GM19328 (cell line): Measurements from ENCODE around the gene FAM217B.
"Not testable (repeated sequence)": the region's sequence is repeated elsewhere in the genome, so short reads cannot be mapped to it uniquely, and the experiment has no call there.

Source experiments
- ATAC-seq: cut with Tn5 transposase; IDR thresholded peaks from one replicate; pipeline ENCODE4 v1.9.1; 2021; ENCODE audit warnings: mild to moderate bottlenecking, moderate library complexity; ENCODE audit not compliant: unreplicated experiment

FAM217B gene

DNA sequence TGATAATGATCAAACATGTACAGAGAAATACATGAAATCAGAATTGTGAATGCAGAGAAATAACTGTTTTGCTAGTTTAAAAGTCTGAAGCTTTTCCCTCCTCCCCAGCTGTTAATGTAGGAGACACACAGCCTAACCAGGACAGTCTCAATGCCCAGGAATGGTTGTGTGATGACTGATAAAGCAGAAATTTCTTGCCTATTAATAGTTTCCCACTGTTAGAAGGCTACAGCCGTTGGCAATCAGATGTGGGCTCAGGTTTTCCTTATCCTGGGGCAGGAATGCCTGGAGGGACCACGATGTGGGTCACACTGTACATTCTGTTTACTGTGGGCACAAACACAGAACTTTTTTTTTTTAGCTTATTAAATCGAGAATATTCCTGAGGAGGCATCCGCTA is 2.0 kb upstream of the FAM217B start:
- ATAC-seq, result no peak

DNA sequence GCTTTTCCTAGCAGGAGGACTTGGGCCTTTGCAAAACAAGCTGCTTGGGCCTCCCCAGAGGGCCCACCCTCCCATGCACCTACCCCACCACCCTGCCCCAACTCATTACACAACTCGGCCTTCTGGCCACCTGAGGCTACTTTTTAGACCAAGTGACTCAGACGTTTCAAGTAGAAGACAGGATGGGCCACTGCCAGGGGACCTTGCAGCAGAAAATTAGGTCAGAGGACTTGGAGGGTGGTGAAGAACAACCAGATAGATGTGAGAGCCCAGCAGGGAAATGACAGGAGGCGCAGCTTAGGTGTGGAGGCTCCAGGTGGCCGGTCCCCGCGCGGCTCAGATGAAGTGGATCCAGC is 1.5 kb upstream of the FAM217B start:
- no peak for ATAC-seq

GRCh38 chr20:59939052-59939878 is 924 bp upstream of the FAM217B start:
- ATAC-seq, result no peak

DNA sequence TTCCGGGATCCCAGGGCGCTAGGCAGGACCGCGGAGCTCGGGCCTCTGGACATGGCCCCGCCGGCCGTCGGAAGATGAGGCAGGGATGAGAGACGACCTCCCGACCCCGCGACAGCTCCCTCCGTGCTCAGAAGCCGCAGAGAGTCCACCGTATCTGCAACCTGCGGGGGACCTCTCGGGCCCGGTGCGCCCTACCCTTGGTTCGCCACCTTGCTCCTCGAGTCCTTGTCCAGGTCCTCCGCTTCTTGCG is 385 bp upstream of the FAM217B start:
- peak; percentile 21 for ATAC-seq

- no peak for ATAC-seq
Measured at GRCh38 chr20:59940956-59941294, 736 bp downstream of the FAM217B start.

DNA sequence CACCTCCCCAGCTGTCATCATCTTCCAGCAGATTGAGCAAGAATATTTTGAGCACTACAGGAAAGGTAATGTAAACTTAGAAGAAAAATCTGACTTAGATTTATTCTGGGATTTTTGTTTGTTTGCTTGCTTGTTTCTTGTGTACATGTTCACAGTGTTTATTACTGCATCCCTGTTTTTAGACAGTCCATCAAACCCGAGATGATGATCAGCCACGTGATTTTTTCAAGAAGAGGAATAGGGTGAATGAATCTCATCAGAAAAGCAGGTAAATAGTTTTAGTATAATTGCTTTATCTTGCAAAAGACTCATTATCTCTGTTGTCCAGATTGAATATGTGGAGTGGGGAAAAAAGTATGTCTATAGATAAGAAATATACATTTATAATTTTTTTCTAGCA is 2.1 kb downstream of the FAM217B start:
- no peak for ATAC-seq

DNA sequence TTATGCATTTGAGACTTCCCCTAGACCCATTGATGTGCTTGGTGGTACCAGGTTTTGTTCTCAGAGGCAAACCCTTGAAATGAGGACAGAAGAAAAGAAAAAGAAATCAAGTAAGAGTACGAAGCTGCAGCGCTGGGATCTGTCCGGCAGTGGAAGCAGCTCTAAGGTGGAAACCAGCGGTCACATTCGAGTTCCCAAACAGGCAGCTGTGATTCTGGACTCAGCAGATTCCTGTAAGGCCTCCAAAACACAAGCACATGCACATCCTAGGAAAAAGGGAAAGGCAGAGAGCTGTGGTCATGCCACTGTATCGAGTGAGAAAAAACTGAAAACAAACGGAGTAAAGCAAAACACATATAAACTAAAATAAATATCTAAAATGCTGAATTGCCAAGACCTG is 4.5 kb downstream of the FAM217B start:
- ATAC-seq, result no peak

DNA sequence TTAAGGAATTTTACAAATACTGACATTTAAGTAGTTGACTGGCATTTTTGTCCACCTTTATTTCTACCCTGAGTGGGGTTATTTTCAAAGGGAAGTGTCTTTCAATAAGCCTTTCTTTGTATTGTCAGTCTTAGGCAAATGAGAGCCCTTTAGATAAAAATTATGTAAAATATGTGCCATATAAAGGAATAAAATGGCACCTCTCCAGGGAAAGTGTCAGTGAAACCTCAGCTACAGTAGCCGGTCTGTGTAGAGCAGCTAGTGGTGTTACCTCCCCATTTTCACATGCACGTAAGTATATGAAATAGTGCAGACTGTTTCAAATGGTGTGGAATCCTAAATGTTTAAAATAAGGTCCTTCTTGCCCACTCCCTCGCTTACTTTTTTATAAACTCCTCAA is 5.0 kb downstream of the FAM217B start:
- ATAC-seq, result no peak

DNA sequence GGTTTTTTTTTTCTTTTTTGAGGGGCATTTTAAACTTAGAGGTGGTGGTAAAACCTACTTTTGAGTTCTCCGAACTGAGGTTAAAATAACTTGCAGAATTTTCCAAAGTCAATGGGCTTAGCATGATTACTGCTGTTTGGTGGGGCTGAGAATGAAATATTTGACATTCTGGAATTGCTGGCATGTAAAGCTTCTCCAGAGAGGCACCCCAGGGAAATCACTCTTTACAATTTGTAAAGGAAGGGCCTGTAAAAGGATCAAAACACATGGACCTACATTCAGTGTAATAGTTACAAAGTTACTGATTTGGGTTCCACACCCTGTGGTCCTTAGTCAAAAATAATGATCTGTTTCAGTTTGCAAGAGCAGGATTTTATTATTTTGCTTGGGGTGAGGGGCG is 5.5 kb downstream of the FAM217B start:
- no peak for ATAC-seq

GRCh38 chr20:59947376-59947775 is 7.2 kb downstream of the FAM217B start:
- no peak for ATAC-seq

DNA sequence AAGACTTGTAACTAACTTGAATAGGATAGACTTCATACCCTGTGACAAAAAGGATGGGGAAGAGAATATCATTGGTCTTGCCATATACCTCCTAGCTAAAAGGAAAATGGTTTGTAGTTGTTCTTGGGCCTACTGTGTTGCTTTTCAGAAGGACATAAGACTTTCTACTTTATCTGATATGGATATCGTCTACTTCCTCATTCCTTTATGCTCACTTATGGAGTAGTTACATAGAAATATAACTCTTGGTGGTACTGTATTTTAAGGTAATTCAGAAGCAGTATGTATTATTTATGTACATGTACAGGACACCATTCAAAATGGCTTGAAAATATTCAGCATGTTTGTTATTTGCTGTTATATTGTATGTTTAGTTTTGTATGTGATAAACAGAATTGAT is 8.0 kb downstream of the FAM217B start:
- no peak for ATAC-seq

- ATAC-seq, result peak; percentile 64
Measured at GRCh38 chr20:59948828-59949720, 8.9 kb downstream of the FAM217B start.

DNA sequence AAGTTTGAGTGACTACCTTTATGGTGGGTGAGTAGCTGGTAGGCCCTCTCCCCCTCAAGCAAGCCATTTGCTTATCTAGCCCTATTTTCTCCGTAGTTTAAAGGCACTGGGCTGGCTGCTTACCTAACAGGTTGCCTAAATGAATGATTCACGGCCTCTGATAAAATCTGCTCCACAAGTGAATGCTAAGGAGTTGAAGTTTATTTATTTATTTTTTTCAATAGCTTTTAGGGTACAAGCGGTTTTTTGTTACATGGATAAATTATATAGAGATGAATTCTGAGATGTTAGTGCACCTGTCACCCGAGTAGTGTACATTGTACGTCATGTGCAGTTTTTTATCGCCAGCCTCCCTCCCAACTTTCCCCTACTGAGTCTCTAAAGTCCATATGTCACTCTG is 9.7 kb downstream of the FAM217B start:
- no peak for ATAC-seq

DNA sequence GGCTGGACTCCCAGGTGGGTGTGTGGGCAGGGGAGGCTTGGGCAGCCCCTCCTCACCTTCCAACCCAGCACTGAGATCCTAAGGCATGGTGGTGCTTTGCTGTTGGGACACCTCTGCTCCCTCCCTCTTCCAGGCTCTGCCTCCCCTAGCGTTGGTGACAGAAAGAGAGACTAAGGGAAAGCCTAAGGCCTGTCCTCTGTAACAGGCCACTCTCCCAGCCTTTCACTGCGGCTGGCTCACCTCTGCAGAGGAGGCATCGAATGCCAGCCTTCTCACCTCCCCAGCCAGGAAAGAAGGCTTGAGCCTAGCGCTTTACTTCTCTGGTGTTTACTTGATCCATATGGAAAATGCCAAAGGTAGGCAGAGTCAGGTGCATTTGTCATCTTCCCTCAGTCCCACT is 14.5 kb downstream of the FAM217B start:
- ATAC-seq, result no peak

GRCh38 chr20:59955131-59955796 is 15.1 kb downstream of the FAM217B start:
- ATAC-seq, result no peak

- not testable (repeated sequence) for ATAC-seq
Measured at GRCh38 chr20:59957568-59957967, 17.4 kb downstream of the FAM217B start.

GRCh38 chr20:59958123-59958522 is 17.9 kb downstream of the FAM217B start, which contains the start of gene CDH26:
Gene CDH26, plus strand, starts transcription at chr20:59958423. Its CDS starts 304 bp downstream, at chr20:59958727.
- no peak for ATAC-seq

- ATAC-seq, result no peak
Measured at GRCh38 chr20:59958626-59959025, 18.4 kb downstream of the FAM217B start.

- ATAC-seq, result no peak
Measured at GRCh38 chr20:59961423-59961822, 21.2 kb downstream of the FAM217B start.

DNA sequence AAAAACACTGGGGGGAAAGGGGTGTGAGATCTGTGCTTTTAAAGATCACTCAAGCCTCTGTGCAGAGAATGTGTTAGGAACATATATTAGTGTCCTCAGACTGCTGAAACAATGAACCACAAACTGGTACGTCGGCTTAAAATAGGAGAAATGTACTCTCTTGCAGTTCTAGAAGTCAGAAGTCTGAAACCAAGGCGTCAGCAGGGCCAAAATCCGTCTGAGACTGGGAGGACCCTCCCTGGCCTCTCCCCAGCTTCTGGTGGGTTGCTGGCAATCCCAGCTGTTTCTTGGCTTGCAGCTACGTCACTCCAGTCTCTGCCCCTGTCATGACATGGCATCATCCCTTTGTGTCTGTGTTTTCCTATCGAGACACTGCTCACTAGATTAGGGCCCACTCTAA is 22.0 kb downstream of the FAM217B start:
- ATAC-seq, result no peak

DNA sequence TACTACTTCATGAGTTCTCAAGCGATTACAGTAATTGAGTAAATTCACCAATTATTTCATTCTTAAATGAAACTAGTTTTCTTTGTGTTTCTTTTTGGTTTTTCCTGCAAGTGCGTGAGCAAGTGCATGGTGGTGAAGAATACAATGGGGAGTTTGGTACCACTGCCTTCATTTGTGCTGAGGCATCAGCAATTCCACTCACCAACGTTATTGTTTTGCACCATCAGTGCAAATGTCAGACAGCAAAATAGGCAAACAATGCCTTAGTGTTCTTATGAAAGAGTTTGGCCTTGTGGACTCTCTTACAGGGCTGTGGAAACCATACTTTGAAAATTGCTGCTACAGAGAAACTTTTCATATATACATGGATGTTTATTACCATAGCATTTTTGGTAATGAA is 26.2 kb downstream of the FAM217B start:
- ATAC-seq, result no peak

DNA sequence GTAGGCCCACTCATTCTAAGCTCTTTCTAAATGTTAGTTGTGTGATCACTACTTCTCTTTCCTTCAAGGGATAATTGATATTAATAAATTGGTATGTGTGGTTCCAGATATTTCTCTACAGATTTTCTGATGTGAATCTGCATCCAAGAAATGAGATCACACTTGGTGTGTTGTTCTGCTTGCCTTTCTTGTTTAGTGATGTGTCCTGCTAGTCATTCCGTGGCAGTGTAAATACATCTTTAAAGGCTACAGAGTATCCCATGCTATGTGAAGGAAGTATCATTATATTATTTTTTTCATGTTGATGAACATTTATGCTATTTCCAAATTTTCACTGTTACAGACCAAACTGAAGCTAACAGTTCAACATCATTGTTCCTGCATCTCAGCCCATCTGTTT is 31.2 kb downstream of the FAM217B start:
- no peak for ATAC-seq
